Measurements from ENCODE around the gene VARS2. TPM values are rescaled to one million over a fixed set of nuclear protein-coding genes. Genes with fewer than 3 reads are reported as not detected.
"Not testable (repeated sequence)": the region's sequence is repeated elsewhere in the genome, so short reads cannot be mapped to it uniquely, and the experiment has no call there.

VARS2 gene
- 10 to 100 TPM; 17.7 to 34.8 TPM for total RNA-seq
- long read RNA-seq, partial matches to known transcripts, result 5 of 6 reads
- long read RNA-seq, other reads (novel, unspliced or antisense), result 1 of 6 reads

DNA sequence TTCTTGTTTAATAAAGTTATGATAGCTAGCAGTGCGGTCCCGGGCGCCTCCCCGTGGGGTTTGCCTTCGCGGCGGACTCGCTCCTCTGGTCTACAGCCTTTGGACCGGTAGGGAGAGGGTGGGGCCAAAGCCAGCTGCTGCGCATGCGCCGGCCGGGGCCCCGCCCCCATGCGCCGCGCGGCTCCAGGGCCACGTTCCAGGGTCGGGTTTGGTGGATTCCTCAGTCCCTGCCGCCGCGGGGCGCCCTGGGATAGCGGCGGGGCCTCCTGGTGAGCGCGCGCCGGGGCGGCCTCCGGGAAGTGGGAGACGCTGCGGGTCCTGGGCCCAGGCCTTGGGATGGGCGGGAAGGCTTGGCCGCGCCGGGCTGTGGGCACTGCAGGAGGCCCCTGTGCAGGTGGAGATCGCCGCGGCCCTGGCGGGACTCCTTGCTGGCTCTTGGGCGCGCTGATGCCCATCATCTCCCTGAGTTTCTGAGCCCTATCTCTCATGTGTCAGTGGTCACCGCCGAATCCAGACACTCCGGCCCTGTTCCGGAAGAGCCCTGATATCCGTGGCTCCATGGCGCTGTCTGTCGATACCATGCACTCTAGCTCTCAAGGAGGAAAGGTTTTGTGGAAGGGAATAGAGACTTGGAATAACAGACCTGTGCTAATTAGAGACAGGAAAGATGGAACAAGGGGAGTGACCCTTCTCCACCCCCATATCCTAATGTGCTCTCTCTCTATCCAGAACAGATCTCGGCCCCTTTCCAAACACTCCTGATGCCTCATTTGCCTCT lies at the start of gene VARS2:
Gene VARS2, plus strand, starts transcription at position 163 of the 778 bp plus-strand sequence. Its CDS starts 599 bp downstream, at position 762.
- peak; percentile 95 for DNase-seq
- ATAC-seq, result peak; percentile 92
- intact Hi-C loops (cut with DNase I, micrococcal nuclease), result no loop called here

- no peak for ATAC-seq
- intact Hi-C loops (cut with DNase I, micrococcal nuclease), result no loop called here
- no peak for DNase-seq
These were observed 49.7 kb upstream of the VARS2 start for GRCh38 chr6:30864325-30864724.

- intact Hi-C loops (cut with DNase I, micrococcal nuclease); DNase-seq; ATAC-seq: not testable (repeated sequence)
These were observed 44.7 kb upstream of the VARS2 start for GRCh38 chr6:30869241-30869749.

GRCh38 chr6:30870546-30870945 lies 43.5 kb upstream of the VARS2 start:
- intact Hi-C loops (cut with DNase I, micrococcal nuclease), result no loop called here
- DNase-seq (no peak), ATAC-seq (no peak)

DNA sequence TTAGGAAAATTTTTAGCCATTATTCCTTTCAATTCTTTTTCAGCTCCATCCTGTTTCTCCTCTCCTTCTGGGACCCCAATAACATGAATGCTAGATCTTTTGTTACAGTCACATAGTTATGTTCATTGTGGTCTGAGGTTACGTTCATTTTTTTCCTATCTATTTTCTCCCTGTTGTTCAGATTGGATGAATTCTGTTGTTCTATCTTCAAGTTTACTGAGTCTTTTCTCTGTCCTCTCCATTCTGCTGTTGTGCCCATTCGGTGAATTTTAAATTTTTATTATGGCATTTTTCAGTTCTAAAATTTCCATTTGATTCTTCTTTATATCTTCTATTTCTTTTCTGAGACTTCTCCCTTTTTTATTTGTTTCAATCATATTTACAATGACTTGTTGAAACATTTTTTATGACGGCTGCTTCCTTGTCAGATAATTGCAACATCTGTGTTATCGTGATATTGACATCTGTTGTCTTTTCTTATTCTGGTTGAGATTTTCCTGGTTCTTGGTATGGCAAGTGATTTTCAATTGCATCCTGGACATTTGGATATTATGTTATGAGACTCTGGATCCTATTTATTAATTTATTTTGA lies 42.4 kb upstream of the VARS2 start:
- intact Hi-C loops (cut with DNase I, micrococcal nuclease), result no loop called here
- ATAC-seq (no peak), DNase-seq (no peak)

GRCh38 chr6:30873137-30873640 lies 40.8 kb upstream of the VARS2 start:
- no peak for DNase-seq
- intact Hi-C loops (cut with DNase I, micrococcal nuclease), result no loop called here
- no peak for ATAC-seq

DNA sequence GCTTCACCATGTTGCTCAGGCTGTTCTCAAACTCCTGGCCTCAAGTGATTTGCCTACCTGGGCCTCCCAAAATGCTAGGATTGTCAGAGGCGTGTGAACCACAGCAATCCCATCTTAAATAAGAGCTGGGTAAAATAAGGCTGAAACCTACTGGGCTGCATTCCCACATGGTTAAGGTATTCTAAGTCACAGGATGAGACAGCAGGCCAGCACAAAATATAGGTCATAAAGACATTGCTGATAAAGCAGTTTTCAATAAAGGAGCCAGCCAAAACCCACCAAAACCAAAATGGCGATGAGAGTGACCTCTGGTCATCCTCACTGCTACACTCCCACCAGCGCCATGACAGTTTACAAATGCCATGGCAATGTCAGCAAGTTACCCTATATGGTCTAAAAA lies 40.2 kb upstream of the VARS2 start:
- ATAC-seq; intact Hi-C loops (cut with DNase I, micrococcal nuclease); DNase-seq: not testable (repeated sequence)

DNA sequence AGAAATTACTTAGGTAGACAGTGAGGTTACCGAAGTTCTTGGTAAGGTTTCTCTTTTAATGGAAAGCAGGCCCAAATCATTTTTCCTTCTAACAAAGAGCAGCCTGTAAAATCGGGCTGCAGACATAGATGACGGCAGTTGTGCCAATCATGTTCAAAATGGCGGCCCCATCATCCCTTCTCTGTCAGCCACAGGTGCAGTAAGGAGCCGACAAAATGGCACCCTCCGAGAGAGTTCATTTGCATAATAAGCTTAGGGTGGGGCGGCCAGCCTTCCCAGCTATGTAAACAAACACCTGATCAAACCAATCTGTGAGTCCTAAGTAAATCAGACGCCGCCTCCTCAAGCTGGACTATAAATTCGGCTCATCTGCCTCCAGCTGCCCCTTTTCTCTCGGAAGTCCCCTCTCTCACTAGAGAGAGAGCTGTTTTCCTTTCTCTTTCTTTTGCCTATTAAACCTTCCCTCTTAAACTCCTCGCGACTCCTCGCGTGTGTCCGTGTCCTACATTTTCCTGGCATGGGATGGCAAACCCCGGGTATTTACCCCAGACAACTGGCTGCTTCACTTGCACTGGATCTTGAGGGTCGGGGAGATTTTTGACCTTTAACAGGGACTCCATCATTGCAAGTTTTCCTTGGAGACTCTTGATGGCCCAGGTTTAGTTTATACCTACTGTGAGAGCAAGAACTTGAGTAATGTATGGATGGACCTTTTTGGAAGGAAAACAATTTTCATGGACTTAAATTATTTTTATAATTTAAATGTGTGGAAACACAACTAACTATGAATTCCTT lies 38.6 kb upstream of the VARS2 start:
- peak; percentile 38 for ATAC-seq
- DNase-seq, result no peak

GRCh38 chr6:30876039-30876730 lies 37.9 kb upstream of the VARS2 start:
- no peak for ATAC-seq

More for the DNA sequence above, 38.6 kb upstream of the VARS2 start:
- intact Hi-C loops (cut with DNase I, micrococcal nuclease), result loop anchor here in 1 of 2 donors (5.0 kb wide), 2 partner anchors 48 to 133 kb away; partner anchors contain the start of genes FLOT1 and IER3

GRCh38 chr6:30877419-30878262 lies 36.4 kb upstream of the VARS2 start:
- peak; percentile 79 for ATAC-seq
- intact Hi-C loops (cut with DNase I, micrococcal nuclease), result loop anchor here in 1 of 2 donors (5.0 kb wide), 2 partner anchors 50 to 135 kb away; partner anchors contain the start of genes FLOT1 and IER3
- DNase-seq, result peak; percentile 89 to 94

More at GRCh38 chr6:30876039-30876730, 37.9 kb upstream of the VARS2 start:
- no peak for DNase-seq
- intact Hi-C loops (cut with DNase I, micrococcal nuclease), result loop anchor here in 1 of 2 donors (5.0 kb wide), 2 partner anchors 49 to 134 kb away; partner anchors contain the start of genes FLOT1 and IER3

GRCh38 chr6:30879684-30880427 lies 34.2 kb upstream of the VARS2 start:
- no peak for ATAC-seq
- intact Hi-C loops (cut with DNase I, micrococcal nuclease), result loop anchor here in 1 of 2 donors (5.0 to 10.0 kb wide), 3 partner anchors 53 to 205 kb away; partner anchors contain the start of genes DHX16, FLOT1 and IER3
- no peak for DNase-seq

- intact Hi-C loops (cut with DNase I, micrococcal nuclease), result loop anchor here in 1 of 2 donors (10.0 kb wide), 1 partner anchor 206 kb away; the partner anchor contains the start of gene DHX16
- ATAC-seq (no peak), DNase-seq (no peak)
These were observed 33.3 kb upstream of the VARS2 start for GRCh38 chr6:30880698-30881252.

- ATAC-seq (no peak), DNase-seq (no peak)
- intact Hi-C loops (cut with DNase I, micrococcal nuclease), result loop anchor here in 1 of 2 donors (10.0 kb wide), 1 partner anchor 207 kb away; the partner anchor contains the start of gene DHX16
These were observed 32.4 kb upstream of the VARS2 start for GRCh38 chr6:30881392-30882203.

DNA sequence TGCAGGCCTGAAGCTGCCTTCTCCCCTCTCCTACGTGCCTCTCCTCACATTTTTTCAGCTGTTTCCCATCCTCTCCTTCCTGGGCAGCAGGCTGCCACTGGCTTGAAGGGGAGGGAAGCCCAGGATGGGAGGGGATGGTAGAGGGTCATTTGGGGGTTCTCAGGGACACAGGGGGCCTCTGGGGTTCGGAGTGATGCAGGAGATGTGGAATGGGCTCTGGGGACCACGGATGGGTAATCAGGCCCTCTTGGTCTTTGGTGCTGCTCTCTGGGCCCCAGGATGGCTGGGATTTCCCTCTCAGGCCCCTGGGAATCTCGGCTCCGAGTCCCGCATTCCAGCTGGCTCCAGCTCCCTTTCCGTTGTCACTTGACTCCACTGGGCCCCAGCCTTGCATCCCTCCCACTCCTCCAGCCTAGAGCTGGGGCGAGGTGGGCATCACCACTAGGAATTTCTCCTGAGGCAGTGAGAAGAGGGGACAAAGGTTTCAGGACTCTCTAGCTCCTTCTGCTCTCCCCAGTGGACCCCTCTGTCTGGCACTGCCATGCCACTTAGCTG lies 31.8 kb upstream of the VARS2 start:
- intact Hi-C loops (cut with DNase I, micrococcal nuclease), result loop anchor here in 1 of 2 donors (10.0 kb wide), 1 partner anchor 207 kb away; the partner anchor contains the start of gene DHX16
- DNase-seq, result peak; percentile 35 to 42
- ATAC-seq, result no peak
